Activated CD8-positive, alpha-beta memory T cell treated with anti-CD3 and anti-CD28 coated beads for 48 hours (primary cell): Measurements from ENCODE around the gene GRK1.

Experiments
- DNase-seq, 3 experiments: peaks; one replicate each; pipeline ENCODE4 v3.0.0-alpha.2; 2020; ENCODE audit warnings: low read depth in 2 of 3, low spot score in 2 of 3

Gene GRK1

DNA sequence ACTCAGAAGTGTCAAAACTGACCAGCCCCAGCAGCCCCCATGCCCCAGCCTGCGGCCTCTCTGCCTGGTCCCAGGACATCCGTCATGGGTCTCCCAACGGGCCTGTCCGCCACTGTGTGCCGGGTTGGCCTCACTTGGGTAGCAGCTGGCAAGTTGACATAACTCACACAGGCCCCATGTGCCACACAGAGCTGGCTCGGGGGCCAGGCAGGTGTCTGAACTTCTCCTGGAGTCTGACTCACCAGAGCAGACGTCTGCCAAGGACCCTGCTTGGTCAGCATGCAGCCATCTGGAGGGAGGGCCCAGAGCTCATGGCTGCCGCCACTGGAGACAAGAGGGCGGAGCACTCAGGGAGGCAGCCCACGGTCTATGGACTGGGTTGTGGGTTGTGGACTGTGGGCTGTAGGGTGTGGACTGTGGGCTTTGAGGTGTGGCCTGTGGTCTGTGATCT, 60.0 kb downstream of the GRK1 start:
- DNase-seq, result no peak

DNA sequence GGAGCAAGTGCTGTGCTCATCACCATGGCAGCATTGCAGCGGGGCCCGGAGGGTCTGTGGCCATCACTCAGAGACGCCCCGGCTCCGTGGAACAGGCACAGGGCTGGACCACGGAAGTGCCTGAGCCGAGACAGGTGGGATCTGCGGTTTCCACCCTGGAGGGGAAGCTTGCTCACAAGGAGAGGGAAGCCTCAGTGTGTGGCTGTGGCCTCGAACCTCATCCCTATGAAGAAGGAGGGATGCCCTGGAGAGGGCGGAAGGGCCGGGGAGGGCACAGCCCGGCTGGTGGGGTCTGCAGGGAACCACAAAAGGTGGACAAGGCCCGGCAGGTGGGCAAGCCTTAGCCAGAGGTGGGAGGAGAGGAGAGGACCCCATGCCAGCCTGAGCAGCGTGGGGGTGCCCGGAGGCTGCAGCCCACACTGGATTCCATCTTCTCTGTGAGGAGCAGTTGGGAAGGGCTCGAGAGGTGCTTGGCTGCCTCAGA, 61.6 kb downstream of the GRK1 start:
- no peak for DNase-seq

- DNase-seq, result no peak
These were observed 62.4 kb downstream of the GRK1 start for GRCh38 chr13:113729187-113730019.

DNA sequence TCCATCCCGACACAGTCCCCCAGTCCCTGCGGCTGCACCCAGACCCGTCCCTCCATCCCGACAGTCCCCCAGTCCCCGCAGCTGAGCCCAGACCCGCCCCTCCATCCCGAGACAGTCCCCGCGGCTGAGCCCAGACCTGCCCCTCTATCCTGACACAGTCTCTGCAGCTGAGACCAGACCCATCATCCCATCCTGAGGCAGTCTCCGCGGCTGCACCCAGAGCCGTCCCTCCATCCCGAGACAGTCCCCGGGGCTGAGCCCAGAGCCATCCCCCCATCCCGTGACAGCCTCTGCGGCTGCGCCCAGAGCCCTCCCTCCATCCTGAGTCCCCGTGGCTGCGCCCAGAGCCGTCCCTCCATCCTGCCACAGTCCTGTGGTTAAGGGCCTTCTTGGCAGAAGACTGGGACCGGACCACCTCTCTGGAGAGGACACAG, 63.3 kb downstream of the GRK1 start:
- no peak for DNase-seq

- no peak for DNase-seq
These were observed 63.8 kb downstream of the GRK1 start for GRCh38 chr13:113730831-113731191.

- no peak for DNase-seq
These were observed 64.5 kb downstream of the GRK1 start for GRCh38 chr13:113731192-113732175.

DNA sequence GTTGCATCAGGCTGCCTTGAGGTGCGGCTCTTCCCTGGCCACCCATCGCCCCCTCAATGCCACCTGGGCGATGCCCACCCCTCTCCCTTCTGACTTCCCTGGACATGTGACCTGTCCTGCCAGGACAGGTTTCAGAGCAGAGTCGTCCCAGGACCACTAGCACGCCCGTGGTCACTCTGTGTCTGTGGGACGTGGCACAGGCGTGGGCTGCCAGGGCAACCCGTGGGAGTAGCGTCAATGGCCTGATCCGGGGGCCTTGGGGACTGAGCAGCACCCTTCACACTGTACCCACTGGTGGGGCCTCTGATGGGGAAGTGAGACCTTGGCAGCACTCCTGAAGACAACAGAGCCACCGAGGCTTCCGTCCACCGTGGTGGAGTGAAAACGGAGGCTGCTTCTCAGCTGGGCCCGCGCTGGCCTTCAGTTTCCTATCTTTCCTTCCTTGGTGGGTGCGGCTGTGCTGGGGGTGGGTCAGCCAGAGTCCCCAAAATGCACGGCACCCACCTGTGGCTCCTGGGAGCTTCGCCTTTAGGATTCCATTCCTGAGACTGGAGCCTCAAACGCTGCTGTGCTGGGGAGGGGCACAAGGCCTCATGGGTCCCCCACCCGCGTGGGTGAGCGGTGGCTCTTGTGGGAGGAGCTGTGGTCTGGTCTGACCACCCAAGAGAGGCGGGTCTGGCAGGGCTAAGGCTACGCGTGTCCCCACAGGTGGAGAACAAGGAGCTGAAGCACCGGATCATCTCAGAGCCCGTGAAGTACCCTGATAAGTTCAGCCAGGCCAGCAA, 65.3 kb downstream of the GRK1 start:
- no peak for DNase-seq

DNA sequence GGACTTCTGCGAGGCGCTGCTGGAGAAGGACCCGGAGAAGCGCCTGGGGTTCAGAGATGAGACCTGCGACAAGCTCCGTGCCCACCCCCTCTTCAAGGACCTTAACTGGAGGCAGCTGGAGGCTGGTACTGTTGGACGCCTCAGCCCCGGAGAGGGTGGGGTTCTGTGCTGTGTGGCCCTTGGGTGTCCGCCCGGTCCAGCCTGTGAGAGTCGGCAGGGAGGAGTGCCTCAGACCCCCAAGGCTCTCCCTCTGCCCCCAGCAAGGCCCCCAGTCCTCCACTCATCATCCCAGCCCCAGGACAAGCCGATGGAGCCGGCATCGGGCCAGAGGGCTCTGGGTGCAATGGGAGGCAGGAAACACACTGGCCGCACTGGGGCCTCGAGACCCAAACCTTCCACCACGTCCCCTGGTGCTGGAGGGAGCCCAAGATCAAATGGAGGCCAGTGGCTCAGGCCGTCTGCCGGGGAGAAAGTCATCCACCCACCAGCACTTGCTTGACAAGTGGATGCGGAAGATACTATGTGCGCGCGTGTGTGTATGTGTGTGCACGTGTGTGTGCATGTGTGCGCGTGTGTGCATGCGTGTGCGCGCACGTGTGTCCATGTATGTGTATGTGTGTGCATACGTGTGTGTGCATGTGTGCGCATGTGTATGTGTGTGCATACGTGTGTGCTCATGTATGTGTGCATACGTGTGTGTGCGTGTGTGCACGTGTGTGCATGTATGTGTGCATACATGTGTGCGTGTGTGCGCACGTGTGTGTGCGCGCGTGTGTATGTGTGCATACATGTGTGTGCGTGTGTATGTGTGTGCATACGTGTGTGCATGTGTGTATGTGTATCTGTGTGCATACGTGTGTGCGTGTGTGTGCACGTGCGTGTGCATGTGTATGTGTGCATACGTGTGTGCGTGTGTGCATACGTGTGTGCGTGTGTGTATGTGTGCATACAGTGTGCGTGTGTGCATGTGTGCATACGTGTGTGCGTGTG, 66.2 kb downstream of the GRK1 start:
- DNase-seq, result no peak

DNA sequence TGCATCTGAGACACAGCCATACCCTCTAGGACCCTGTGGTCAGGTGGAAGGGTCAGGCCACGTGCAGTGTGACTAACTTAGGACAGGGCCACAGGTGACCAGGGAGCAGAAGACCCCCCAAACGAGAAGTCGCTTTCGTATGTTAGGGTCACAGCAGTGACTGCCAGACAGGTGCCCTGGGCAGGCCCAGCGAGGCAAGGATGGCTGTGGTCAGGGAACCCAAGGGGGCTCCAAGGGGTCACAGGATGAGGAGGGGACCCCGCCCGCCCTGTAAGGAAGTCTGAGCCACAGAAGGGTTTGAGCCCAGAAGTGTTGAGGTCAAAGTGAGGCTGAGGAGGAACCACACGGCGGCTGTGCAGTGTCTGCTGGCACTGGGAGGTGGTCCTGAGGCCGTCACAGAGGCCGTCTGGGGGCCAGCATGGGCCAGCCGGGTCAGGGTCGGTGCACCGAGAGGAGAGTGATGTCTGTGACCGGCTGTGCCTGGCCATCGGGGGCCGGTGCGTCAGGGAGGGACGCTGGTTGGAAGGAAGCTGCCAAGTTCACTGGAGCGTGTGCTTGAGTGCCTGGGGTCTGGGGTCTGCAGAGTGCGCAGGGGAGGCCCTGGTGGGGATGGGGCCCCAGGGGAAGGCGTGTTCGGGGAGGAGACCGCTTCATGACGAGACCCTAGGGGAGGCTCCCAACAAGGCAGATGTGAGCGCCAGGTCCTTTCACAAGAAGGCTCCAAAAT, 67.2 kb downstream of the GRK1 start:
- no peak for DNase-seq

GRCh38 chr13:113734826-113735125, 67.8 kb downstream of the GRK1 start:
- DNase-seq, result no peak

DNA sequence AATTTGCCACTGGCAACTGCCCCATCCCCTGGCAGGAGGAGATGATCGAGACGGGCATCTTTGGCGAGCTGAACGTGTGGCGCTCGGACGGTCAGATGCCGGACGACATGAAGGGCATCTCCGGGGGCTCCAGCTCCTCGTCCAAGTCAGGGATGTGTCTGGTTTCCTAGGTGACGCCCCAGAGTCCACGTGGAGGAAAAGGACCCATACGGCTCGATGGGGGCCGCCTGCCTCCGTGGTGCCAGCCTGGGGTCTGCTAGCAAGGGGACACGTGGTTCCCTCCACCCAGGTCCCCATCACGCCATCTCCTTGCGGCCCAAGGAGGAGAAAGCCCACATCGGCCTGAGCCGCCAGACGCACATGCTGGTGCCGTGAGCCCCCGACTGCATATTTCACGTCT, 68.2 kb downstream of the GRK1 start:
- DNase-seq, result no peak

- no peak for DNase-seq
These were observed 68.7 kb downstream of the GRK1 start for GRCh38 chr13:113735750-113736149.

DNA sequence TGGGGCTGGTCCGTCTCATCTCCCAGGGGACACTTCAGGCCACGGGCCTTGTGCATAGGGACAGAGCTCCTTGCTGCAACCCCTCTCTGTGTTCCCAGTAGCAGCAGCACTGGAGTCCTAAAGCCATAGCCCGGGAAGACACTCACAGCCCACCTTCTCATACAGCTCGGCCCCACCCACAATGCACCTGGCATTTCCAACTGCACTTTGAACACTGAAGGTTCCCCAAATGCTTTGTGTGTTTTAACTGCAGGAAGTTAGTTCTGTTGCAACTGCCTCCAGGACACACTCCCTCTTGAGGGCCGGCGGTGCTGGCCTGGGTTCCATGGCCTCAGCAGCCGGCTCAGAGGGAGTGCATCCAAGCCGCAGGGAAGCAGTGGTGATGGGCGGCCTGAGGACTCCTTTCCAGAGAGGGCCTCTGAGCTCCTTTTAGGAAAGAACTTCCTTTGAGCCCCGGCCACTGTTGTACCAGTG, 69.3 kb downstream of the GRK1 start:
- DNase-seq, result no peak

DNA sequence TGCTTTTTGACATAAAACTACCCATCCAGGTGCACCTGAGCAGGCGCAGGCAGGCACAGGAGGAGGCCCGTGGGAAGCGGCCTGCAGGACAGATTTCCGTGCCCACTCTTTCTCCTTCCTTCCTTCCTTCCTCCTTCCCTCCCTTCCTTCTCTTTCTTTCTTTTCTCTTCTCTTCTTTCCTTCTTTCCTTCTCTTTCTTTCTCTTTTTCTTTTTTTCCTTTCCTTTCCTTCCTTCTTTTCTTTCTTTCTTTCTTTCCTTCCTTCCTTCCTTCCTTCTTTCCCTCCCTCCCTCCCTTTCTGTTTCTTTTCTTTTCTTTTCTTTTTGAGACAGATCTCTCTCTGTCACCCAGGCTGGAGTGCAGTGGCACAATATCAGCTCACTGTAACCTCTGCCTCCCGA, 70.8 kb downstream of the GRK1 start:
- no peak for DNase-seq

DNA sequence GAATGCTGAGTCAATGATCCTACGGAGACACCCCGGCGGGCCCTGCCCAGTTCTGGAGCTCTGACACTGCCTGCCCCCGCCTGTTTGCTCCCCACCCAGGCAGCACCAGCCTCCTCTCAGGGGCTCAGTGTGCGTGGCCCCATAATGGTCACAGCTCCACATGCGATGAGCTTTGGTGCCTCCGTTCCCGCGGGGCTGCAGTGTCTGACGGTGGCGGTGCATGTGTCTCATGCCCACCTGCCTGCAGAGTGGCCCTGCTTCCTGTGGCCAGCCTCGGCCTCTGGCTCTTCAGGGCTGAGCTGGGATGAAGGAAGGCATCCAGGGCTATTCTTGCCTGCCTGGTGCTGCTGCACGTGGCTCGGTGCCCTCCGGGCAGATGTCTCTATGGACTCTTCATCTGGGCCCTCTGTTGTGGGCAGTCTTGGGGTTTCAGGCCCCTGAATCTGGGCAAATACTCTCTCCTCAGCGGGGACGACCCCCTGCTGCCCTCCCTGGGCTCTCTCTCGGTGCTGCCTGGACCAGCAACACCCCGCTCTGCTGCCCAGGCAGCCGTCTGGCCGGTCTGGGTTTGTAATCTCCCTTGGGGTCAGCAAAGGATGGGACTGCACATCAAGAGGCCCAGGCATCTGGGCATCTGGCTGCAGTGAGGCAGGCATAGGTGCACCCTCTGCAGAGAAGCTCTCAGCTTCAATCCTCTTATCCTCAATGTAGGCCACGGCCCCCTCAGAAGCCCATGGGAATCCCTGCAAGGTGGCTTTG, 72.7 kb downstream of the GRK1 start:
- no peak for DNase-seq

DNA sequence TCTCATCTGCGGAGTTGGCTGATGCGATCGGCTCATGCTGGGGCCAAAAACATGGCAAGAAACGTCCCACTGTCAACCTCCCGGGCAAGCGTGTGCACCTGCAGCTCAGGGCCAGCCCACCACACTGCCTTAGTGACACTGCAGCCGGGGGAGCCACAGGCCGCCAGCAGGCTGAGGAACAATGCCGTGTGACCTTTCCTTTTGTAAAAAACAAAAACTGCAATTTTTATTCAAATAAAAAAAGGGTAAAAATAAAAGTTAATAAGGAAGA, 73.2 kb downstream of the GRK1 start:
- no peak for DNase-seq

DNA sequence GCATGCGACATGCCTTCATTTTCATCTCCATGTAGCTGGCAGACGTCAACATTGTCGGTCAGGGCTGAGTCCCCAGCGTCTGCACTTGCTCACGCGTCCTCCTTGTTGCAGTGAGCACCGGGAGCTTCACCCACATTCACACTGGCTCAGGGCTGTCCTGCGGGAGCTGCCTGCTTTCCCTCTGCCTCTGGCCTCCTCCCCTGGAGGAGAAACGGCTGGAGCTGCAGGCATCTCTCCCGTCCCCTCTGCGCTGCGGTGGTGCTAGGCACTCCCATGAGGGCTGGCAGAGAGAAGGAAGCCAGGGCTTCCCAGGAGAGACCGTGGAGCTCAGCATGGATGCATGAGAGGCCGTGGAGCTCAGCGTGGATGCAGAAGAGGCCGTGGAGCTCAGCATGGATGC, 73.6 kb downstream of the GRK1 start:
- no peak for DNase-seq

- no peak for DNase-seq
These were observed 74.2 kb downstream of the GRK1 start for GRCh38 chr13:113741191-113741668.

DNA sequence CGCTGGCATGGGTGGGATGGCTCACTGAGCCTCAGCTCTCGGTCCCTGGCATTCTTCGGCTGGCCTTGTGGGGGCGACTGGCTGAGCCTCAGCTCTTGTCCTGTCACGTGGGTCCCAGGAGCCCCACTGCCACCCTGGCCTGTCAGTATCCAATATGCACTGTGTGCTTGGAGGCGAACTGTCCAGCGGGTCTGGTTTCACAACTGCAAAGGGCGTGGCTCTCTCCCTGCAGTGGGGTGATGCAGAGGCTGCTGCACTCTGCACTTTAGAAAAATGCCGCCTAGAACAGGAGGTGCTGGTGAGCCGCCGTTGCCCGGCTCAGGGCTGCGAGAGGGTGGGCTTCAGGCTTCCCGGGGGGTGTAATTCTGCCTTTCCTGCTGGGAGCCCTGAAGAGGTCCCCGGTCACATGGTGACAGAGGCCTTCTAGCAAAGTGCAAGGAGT, 75.0 kb downstream of the GRK1 start:
- DNase-seq, result no peak
